Activated CD8-positive, alpha-beta T cell treated with anti-CD3 and anti-CD28 coated beads for 36 hours (primary cell): ENCODE measurements around the gene ARHGAP31. TPM values are rescaled to one million over a fixed set of nuclear protein-coding genes. Genes with fewer than 3 reads are reported as not detected.

Experiments
- ATAC-seq: fragments of 200-7000 bp; cut with Tn5 transposase; one replicate; pipeline ENCODE4 v1.10.0; 2021; ENCODE audit warnings: mild to moderate bottlenecking, moderate library complexity
- CTCF ChIA-PET: fragments of 350-600 bp; sonication (Branson Sonifier 250); formaldehyde crosslinking; loops from one replicate; lab custom pipeline; 2021; ENCODE audit warnings: antibody characterized with exemption; lab: Charles Lee
- POLR2A ChIA-PET: fragments of 350-600 bp; sonication (Branson Sonifier 250); formaldehyde crosslinking; loops from one replicate; lab custom pipeline; 2021; ENCODE audit warnings: antibody characterized with exemption; lab: Charles Lee
- DNase-seq: peaks from one replicate; pipeline ENCODE4 v3.0.0-alpha.2; 2020
- H3K27ac Mint-ChIP-seq: one replicate; pipeline ENCODE4 v1.8.0; 2021; ENCODE audit warnings: mild to moderate bottlenecking, mixed read lengths
- H3K27me3 Mint-ChIP-seq: one replicate; pipeline ENCODE4 v1.8.0; 2021; ENCODE audit warnings: mixed read lengths
- H3K36me3 Mint-ChIP-seq: one replicate; pipeline ENCODE4 v1.8.0; 2021; ENCODE audit warnings: low read depth, mixed read lengths
- H3K4me1 Mint-ChIP-seq: one replicate; pipeline ENCODE4 v1.8.0; 2021; ENCODE audit warnings: low read depth, mixed read lengths
- H3K4me3 Mint-ChIP-seq: one replicate; pipeline ENCODE4 v1.8.0; 2021; ENCODE audit warnings: mild to moderate bottlenecking, moderate library complexity, mixed read lengths
- H3K9me3 Mint-ChIP-seq: one replicate; pipeline ENCODE4 v1.8.0; 2021; ENCODE audit warnings: mixed read lengths
- intact Hi-C: fragments of 100-400 bp; cut with micrococcal nuclease; formaldehyde crosslinking; loops from one replicate; pipeline ENCODE4 v1.10.0; 2022
- total RNA-seq, 2 experiments: library from RNA; stranded (reverse); gene quantifications; one replicate each; pipeline ENCODE4 v1.2.3, GENCODE V29; 2021
- TF ChIP-seq, protein P1 (sequence below): fragments of 200-600 bp; IDR thresholded peaks from one replicate; pipeline ENCODE4 v1.8.0; 2022; ENCODE audit warnings: antibody characterized with exemption, mild to moderate bottlenecking

Gene ARHGAP31
- total RNA-seq, 2 experiments from 2014 or later = 6.6 to 8.0 TPM

DNA sequence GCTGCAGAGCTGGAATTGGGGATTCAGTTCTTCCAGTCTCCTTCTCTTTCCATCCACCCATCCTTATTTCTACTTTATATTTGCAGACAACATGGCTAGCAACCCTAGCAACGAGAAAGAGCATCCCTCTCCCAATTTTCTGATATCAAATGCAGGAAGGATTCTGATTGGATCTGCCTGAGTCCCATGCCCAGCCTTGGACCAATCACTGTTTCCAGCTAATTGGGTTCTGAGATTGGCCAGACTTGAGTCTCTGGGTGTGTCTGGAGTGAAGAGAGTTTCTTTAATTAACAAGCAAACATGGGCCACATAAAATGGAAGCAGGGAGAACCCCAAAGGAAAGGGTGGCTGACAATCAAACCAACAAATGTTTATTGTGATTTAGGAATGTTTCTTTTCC, 108.6 kb downstream of the ARHGAP31 start:
- Mint-ChIP-seq H3K4me3 (no peak overlapping the region), H3K36me3 (peaks cover 14% of the 10 kb centered on the region), H3K9me3 (no peaks in the 10 kb centered on the region), H3K27ac (no peak overlapping the region), H3K4me1 (peaks cover 10% of the 10 kb centered on the region), H3K27me3 (no peaks in the 10 kb centered on the region)
- intact Hi-C loops = no loop called here
- POLR2A ChIA-PET = no interaction called here
- DNase-seq (no peak), ATAC-seq (no peak)
- TF ChIP-seq, protein P1, sequence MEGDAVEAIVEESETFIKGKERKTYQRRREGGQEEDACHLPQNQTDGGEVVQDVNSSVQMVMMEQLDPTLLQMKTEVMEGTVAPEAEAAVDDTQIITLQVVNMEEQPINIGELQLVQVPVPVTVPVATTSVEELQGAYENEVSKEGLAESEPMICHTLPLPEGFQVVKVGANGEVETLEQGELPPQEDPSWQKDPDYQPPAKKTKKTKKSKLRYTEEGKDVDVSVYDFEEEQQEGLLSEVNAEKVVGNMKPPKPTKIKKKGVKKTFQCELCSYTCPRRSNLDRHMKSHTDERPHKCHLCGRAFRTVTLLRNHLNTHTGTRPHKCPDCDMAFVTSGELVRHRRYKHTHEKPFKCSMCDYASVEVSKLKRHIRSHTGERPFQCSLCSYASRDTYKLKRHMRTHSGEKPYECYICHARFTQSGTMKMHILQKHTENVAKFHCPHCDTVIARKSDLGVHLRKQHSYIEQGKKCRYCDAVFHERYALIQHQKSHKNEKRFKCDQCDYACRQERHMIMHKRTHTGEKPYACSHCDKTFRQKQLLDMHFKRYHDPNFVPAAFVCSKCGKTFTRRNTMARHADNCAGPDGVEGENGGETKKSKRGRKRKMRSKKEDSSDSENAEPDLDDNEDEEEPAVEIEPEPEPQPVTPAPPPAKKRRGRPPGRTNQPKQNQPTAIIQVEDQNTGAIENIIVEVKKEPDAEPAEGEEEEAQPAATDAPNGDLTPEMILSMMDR = no peak
- CTCF ChIA-PET = no interaction called here

DNA sequence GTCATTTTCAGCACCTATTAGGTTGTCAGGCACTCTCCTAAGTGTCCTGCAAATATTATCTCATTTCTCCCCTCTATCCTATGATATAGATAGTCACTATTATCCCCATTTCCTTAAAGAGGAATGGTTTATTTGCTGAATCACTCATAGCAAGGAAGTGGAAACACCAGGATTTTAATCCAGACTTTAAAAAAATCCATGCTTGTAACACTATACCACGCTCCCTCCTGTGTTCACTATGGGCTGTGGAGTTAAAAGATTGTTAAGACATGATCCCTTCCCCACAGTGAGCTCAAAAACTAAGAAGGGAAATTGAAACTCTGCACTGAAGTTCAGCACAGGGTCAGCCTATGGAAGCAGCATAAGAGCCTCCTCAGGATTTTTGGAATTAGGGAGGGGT, 109.0 kb downstream of the ARHGAP31 start:
- ATAC-seq (no peak), DNase-seq (no peak)
- H3K4me1 Mint-ChIP-seq = peaks cover 10% of the 10 kb centered on the region
- intact Hi-C loops = no loop called here
- TF ChIP-seq, protein P1 = no peak
- H3K36me3 Mint-ChIP-seq = peaks cover 14% of the 10 kb centered on the region
- POLR2A ChIA-PET = no interaction called here
- H3K4me3 Mint-ChIP-seq = no peak overlapping the region
- H3K27ac Mint-ChIP-seq = no peak overlapping the region
- CTCF ChIA-PET = no interaction called here
- H3K27me3 Mint-ChIP-seq = no peaks in the 10 kb centered on the region
- no peaks in the 10 kb centered on the region for H3K9me3 Mint-ChIP-seq

DNA sequence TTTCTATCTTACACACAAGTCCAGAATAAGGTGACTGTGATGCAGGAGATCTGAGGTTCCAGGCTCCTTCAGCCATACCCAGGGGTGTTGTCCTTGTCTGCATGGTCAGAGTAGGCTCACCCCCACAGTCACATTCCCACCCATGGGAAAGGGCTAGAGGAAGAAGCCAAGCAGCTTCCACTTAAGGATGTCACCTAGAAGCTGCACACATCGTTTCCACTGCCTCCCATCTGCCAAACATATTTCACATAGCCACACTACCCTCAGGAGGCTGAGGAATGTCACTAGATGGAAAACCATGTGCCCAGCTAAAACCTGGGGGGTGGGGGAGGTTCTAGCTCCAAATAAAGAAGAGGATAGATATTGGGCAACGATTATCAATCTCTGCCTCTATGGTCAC, 111.1 kb downstream of the ARHGAP31 start:
- CTCF ChIA-PET = no interaction called here
- no peaks in the 10 kb centered on the region for H3K9me3 Mint-ChIP-seq
- no peaks in the 10 kb centered on the region for H3K27me3 Mint-ChIP-seq
- peaks cover 16% of the 10 kb centered on the region for H3K36me3 Mint-ChIP-seq
- no peak overlapping the region for H3K27ac Mint-ChIP-seq
- DNase-seq = no peak
- peaks cover 10% of the 10 kb centered on the region for H3K4me1 Mint-ChIP-seq
- no peak overlapping the region for H3K4me3 Mint-ChIP-seq
- TF ChIP-seq, protein P1 = no peak
- intact Hi-C loops = no loop called here
- POLR2A ChIA-PET = no interaction called here
- ATAC-seq = no peak

- DNase-seq (no peak), ATAC-seq (no peak)
- peaks cover 12% of the 10 kb centered on the region for H3K36me3 Mint-ChIP-seq
- POLR2A ChIA-PET = no interaction called here
- TF ChIP-seq, protein P1 = no peak
- intact Hi-C loops = no loop called here
- no peaks in the 10 kb centered on the region for H3K4me1 Mint-ChIP-seq
- H3K4me3 Mint-ChIP-seq = no peak overlapping the region
- no peaks in the 10 kb centered on the region for H3K9me3 Mint-ChIP-seq
- H3K27me3 Mint-ChIP-seq = no peaks in the 10 kb centered on the region
- CTCF ChIA-PET = interaction anchor here (1.0 kb wide), 1 partner anchor 9 kb away, joined by 3 read pairs; no protein-coding TSS in a partner anchor
- no peak overlapping the region for H3K27ac Mint-ChIP-seq
Observed at GRCh38 chr3:119408243-119408950, 114.2 kb downstream of the ARHGAP31 start.

GRCh38 chr3:119409844-119410243, 115.7 kb downstream of the ARHGAP31 start:
- TF ChIP-seq, protein P1 = no peak
- DNase-seq (no peak), ATAC-seq (no peak)
- CTCF ChIA-PET = no interaction called here
- no peaks in the 10 kb centered on the region for H3K4me1 Mint-ChIP-seq
- no peaks in the 10 kb centered on the region for H3K27me3 Mint-ChIP-seq
- H3K36me3 Mint-ChIP-seq = peaks cover 9% of the 10 kb centered on the region
- H3K9me3 Mint-ChIP-seq = no peaks in the 10 kb centered on the region
- intact Hi-C loops = no loop called here
- H3K4me3 Mint-ChIP-seq = no peak overlapping the region
- H3K27ac Mint-ChIP-seq = no peak overlapping the region
- POLR2A ChIA-PET = no interaction called here
